ENCODE measurements around the gene LAMA3. TPM values are rescaled to one million over a fixed set of nuclear protein-coding genes. Genes with fewer than 3 reads are reported as not detected.

Gene LAMA3
- total and polyA plus RNA-seq, 2 of the 13 experiments (the other 11 are each of a cell fraction or from before 2014, with no cell fraction given) = 0.45 to 2.2 TPM

GRCh38 chr18:23935804-23936203 lies 246.6 kb downstream of the LAMA3 start:
- Histone ChIP-seq H3K4me3 (replicated peaks in 1 of 3; ENCODE audit: insufficient read depth in 1 of 3, low read depth in 2 of 3, low read length in 3 of 3) (no peak overlapping the region), H3K4me1 (ENCODE audit: insufficient read depth, low read length) (peaks cover 5% of the 10 kb centered on the region; the same call in 1 of the 2 replicates), H3K27me3 (ENCODE audit: control insufficient read depth in 1 of 2, insufficient read depth in 2 of 2, low read length in 2 of 2) (peaks cover 0 to 2% of the 10 kb centered on the region in 2 experiments; a peak in 2 of 5 replicates), H2AFZ (ENCODE audit: low read length) (no peak overlapping the region), H3K27ac (ENCODE audit: extremely low read length, insufficient read depth, low read length) (no peak overlapping the region), H3K4me2 (ENCODE audit: low read depth, low read length) (no peak overlapping the region), H3K36me3 (replicated peaks in 1 of 2; ENCODE audit: control insufficient read depth in 1 of 2, insufficient read depth in 2 of 2, low read length in 2 of 2) (no peaks in the 10 kb centered on the region), H4K20me1 (ENCODE audit: insufficient read depth, low read length) (no peaks in the 10 kb centered on the region), H3K9me3 (ENCODE audit: low read length) (no peaks in the 10 kb centered on the region), H3K79me2 (ENCODE audit: insufficient read depth, low read length) (no peaks in the 10 kb centered on the region), H3K9ac (ENCODE audit: insufficient read depth, low read depth, low read length) (no peak overlapping the region)
- POLR2A ChIA-PET = no interaction called here
- DNase-seq (ENCODE audit: low spot score) (no peak), ATAC-seq (no peak), FAIRE-seq (no peak)
- in situ Hi-C loops (cut with HindIII; ENCODE audit: extremely low pct_ligation_motif_present, low pct_unique_long_range_greater_than_20kb) = no loop called here
- TF ChIP-seq ZMAT3 (CRISPR knock-in tag; conservative IDR thresholded peaks at IDR 0.05) (no peak), PLSCR1 (CRISPR knock-in tag; IDR thresholded peaks at IDR 0.05; ENCODE audit: borderline replicate concordance) (no peak), ETS1 (CRISPR knock-in tag; IDR thresholded peaks at IDR 0.05) (no peak), ATF2 (CRISPR knock-in tag; IDR thresholded peaks at IDR 0.05) (no peak), SKI (IDR thresholded peaks at IDR 0.05; ENCODE audit: partially characterized antibody) (no peak), MAFG (CRISPR knock-in tag; IDR thresholded peaks at IDR 0.05) (no peak), SOX5 (CRISPR knock-in tag; IDR thresholded peaks at IDR 0.05; ENCODE audit: borderline replicate concordance) (no peak), NFRKB (IDR thresholded peaks at IDR 0.05) (no peak), ZNF17 (CRISPR knock-in tag; IDR thresholded peaks at IDR 0.05) (no peak), POLR2AphosphoS5 (IDR thresholded peaks at IDR 0.05; ENCODE audit: low read depth, low read length) (no peak), AHDC1 (CRISPR knock-in tag; IDR thresholded peaks at IDR 0.05; ENCODE audit: borderline replicate concordance) (no peak), POGZ (CRISPR knock-in tag; IDR thresholded peaks at IDR 0.05) (no peak), RNF2 (conservative IDR thresholded peaks at IDR 0.05; ENCODE audit: low read depth) (no peak), TCF12 (IDR thresholded peaks at IDR 0.05) (no peak), TCF12 (CRISPR knock-in tag; IDR thresholded peaks at IDR 0.05) (no peak)
- 44% methylated on average over 2 of the region's 2 CpGs for WGBS (ENCODE audit: low lambda C conversion rate)
- intact Hi-C loops (cut with micrococcal nuclease; ENCODE audit: unreplicated experiment) = no loop called here
- no TSS peak for BruUV-seq (replicated peaks)
- CTCF ChIA-PET (ENCODE audit: low intra/inter-chr PET ratio, low total read pairs) = no interaction called here
